ENCODE results near the gene ADAMTSL3. TPM values are rescaled to one million over a fixed set of nuclear protein-coding genes. Genes with fewer than 3 reads are reported as not detected.

Gene ADAMTSL3
- total and polyA plus RNA-seq, 8 donors = 10.5 to 27.6 (median 17.4) TPM

DNA sequence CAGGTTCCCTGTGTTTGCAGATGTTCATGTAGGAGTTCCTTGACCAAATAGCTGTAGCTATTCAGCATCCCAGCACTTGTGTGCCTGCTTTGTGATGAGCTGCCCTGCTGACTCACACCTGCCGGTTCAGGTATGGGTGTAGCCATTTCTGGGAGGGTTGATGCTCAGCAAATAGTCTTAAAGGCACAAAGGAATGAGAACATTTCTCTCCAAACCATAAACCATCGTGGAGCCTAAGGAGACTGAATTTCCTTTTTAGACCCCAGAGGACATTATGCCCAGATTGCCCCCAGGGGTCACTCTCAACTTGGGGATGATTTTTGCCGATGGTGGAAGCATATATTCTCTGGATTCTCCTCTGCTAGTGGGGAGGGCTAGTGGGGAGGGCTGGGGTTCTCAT lies 80.6 kb downstream of the ADAMTSL3 start:
- DNase-seq (no peak), ATAC-seq (no peak)
- Histone ChIP-seq H3K9me3 (no peaks in the 10 kb centered on the region), H3K27ac (no peak overlapping the region), H3K4me1 (no peaks in the 10 kb centered on the region), H3K27me3 (no peaks in the 10 kb centered on the region), H3K36me3 (no peaks in the 10 kb centered on the region), H3K4me3 (no peak overlapping the region)
- intact Hi-C loops (cut with DNase I) = no loop called here
- TF ChIP-seq, protein P1, sequence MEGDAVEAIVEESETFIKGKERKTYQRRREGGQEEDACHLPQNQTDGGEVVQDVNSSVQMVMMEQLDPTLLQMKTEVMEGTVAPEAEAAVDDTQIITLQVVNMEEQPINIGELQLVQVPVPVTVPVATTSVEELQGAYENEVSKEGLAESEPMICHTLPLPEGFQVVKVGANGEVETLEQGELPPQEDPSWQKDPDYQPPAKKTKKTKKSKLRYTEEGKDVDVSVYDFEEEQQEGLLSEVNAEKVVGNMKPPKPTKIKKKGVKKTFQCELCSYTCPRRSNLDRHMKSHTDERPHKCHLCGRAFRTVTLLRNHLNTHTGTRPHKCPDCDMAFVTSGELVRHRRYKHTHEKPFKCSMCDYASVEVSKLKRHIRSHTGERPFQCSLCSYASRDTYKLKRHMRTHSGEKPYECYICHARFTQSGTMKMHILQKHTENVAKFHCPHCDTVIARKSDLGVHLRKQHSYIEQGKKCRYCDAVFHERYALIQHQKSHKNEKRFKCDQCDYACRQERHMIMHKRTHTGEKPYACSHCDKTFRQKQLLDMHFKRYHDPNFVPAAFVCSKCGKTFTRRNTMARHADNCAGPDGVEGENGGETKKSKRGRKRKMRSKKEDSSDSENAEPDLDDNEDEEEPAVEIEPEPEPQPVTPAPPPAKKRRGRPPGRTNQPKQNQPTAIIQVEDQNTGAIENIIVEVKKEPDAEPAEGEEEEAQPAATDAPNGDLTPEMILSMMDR (IDR thresholded peaks at IDR 0.05) = no peak

DNA sequence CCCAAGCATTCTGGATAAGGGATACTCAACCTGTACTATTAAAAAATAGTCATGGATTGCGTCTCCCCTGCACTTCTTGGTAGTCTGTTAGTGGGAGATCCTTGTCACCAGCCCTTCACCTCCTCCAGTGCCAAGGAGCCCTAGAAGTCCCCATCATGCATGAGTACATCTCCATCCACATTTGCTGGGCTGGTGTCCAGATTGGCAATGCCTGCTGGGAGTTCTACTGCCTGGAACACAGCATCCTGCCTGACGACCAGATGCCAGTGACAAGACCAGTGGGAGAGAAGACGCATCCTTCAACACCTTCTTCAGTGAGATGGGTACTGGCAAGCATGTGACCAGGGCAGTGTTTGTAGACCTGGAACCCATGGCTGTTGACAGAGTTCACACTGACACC lies 85.7 kb downstream of the ADAMTSL3 start:
- H3K27ac ChIP-seq = no peak overlapping the region
- intact Hi-C loops (cut with DNase I) = no loop called here
- TF ChIP-seq, protein P1 (IDR thresholded peaks at IDR 0.05) = no peak

DNA sequence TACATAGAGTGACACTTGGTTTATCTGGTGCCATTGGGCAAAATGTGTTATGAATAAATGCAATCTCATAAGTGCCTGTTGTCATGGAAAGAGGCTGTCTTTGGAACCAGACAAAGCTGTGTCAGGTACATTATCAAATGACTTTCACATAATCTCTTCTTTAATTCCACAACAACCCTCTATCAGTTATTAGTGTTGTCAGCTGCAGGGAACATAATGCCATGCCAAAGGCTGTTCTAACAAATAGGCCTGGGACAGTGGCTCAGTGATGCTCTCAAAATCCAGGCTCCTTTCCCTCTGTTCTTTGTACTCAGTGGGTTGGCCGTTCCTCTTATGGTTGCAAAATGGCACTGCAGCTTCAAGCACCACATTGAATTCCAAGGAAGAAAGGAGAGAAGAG lies 91.8 kb downstream of the ADAMTSL3 start:
- no peaks in the 10 kb centered on the region for H3K27me3 ChIP-seq
- intact Hi-C loops (cut with DNase I) = no loop called here
- H3K4me3 ChIP-seq = no peak overlapping the region
- ATAC-seq (no peak), DNase-seq (no peak)
- no peaks in the 10 kb centered on the region for H3K9me3 ChIP-seq
- H3K4me1 ChIP-seq = peaks cover 0 to 4% of the 10 kb centered on the region in 2 donors
- TF ChIP-seq, protein P1 (IDR thresholded peaks at IDR 0.05) = no peak
- H3K36me3 ChIP-seq = no peaks in the 10 kb centered on the region
- H3K27ac ChIP-seq = no peak overlapping the region

More for the DNA sequence above, 85.7 kb downstream of the ADAMTSL3 start:
- Histone ChIP-seq H3K4me1 (no peaks in the 10 kb centered on the region), H3K27me3 (no peaks in the 10 kb centered on the region), H3K36me3 (no peaks in the 10 kb centered on the region), H3K4me3 (no peak overlapping the region), H3K9me3 (no peaks in the 10 kb centered on the region)
- no peak for DNase-seq
- no peak for ATAC-seq

DNA sequence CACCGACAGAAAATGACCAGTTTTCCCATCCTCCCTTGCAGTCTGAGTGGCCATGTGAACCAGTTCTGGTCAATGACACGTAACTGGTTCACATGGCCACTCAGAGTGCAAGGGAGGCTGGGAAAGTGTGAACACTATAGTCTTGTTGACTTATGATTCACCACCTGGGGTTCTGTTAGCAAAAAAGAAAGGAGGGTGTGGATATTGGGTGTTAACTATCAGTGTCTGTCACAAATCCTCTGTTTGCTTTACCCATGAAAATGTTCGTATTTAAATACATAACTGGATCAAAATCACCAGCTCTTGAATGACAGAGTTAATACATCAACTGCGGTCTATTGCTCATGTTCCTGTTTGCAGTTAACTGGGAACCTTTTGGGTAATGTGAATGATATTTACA lies 92.3 kb downstream of the ADAMTSL3 start:
- H3K4me1 ChIP-seq = peaks cover 0 to 4% of the 10 kb centered on the region in 2 donors
- no peak for DNase-seq
- no peak overlapping the region for H3K27ac ChIP-seq
- H3K27me3 ChIP-seq = no peaks in the 10 kb centered on the region
- no peaks in the 10 kb centered on the region for H3K36me3 ChIP-seq
- intact Hi-C loops (cut with DNase I) = no loop called here
- TF ChIP-seq, protein P1 (IDR thresholded peaks at IDR 0.05) = no peak
- no peak for ATAC-seq
- no peak overlapping the region for H3K4me3 ChIP-seq
- H3K9me3 ChIP-seq = no peaks in the 10 kb centered on the region

DNA sequence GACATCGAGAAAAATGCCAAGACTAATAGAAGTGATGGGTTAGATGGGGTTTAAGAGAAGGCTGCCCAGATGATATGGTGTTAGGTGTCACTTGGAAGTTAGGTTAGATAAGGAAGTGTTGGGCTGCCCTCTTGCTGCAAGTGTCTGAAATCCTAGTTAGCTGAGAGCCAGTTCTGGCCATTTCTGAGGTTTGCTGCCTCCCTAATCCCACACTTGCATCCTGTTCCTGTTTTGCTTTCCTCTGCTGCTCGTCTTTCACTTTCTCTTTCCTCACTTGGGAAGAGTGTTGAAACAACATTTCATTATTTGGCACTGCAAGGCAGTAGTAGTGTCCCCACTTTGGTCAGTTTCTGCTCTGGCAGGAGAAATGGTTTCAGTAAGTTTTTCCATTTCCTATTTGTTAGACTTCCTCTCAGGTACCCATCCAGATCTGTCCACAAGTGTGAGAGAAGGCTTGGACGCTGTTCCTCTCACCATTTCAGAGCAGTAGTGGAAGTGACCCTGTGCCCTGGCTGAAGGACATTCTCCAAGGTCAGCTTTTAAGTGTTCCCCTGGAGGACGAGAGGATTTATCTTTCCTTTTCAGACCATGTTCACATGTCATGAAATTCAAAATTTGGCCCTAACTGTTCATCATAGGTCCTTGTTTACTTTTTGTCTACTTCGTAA lies 93.3 kb downstream of the ADAMTSL3 start:
- H3K4me3 ChIP-seq = no peak overlapping the region
- no peaks in the 10 kb centered on the region for H3K9me3 ChIP-seq
- DNase-seq (peak in 2 of 4 donors; percentile 36 to 78), ATAC-seq (peak; percentile 82)
- intact Hi-C loops (cut with DNase I) = no loop called here
- peak overlapping the region in 1 of 2 donors; percentile 23 for H3K27ac ChIP-seq
- TF ChIP-seq, protein P1 (IDR thresholded peaks at IDR 0.05) = no peak
- H3K36me3 ChIP-seq = no peaks in the 10 kb centered on the region
- H3K4me1 ChIP-seq = peaks cover 0 to 4% of the 10 kb centered on the region in 2 donors
- no peaks in the 10 kb centered on the region for H3K27me3 ChIP-seq
